ENCODE data around the gene ZNF524.

The ZNF524 gene

GRCh38 chr19:55609326-55609725, 9.2 kb downstream of the ZNF524 start:
- Mint-ChIP-seq H3K4me1 (peaks cover 58% of the 10 kb centered on the region), H3K27ac (ENCODE audit: low read depth) (no peak overlapping the region), H3K36me3 (ENCODE audit: insufficient read depth) (peaks cover 14% of the 10 kb centered on the region), H3K9me3 (no peaks in the 10 kb centered on the region), H3K4me3 (no peak overlapping the region), H3K27me3 (no peaks in the 10 kb centered on the region)
- DNase-seq (ENCODE audit: low spot score in 2 of 2) (no peak), ATAC-seq (replicated peaks; ENCODE audit: extremely low read depth, poor library complexity, severe bottlenecking) (no peak)

- DNase-seq (ENCODE audit: low spot score in 2 of 2): no peak
- H3K4me3 Mint-ChIP-seq: no peak overlapping the region
- peaks cover 41% of the 10 kb centered on the region for H3K4me1 Mint-ChIP-seq
- peaks cover 11% of the 10 kb centered on the region for H3K36me3 Mint-ChIP-seq (ENCODE audit: insufficient read depth)
- H3K27ac Mint-ChIP-seq (ENCODE audit: low read depth): peak overlapping the region; percentile 45
- H3K27me3 Mint-ChIP-seq: no peaks in the 10 kb centered on the region
- H3K9me3 Mint-ChIP-seq: no peaks in the 10 kb centered on the region
- no peak for ATAC-seq (replicated peaks; ENCODE audit: extremely low read depth, poor library complexity, severe bottlenecking)
Measured at GRCh38 chr19:55611300-55611982, 11.4 kb downstream of the ZNF524 start.

- peaks cover 10% of the 10 kb centered on the region for H3K36me3 Mint-ChIP-seq (ENCODE audit: insufficient read depth)
- peaks cover 34% of the 10 kb centered on the region for H3K4me1 Mint-ChIP-seq
- H3K9me3 Mint-ChIP-seq: no peaks in the 10 kb centered on the region
- no peaks in the 10 kb centered on the region for H3K27me3 Mint-ChIP-seq
- H3K27ac Mint-ChIP-seq (ENCODE audit: low read depth): peak overlapping the region; percentile 13
- ATAC-seq (replicated peaks; ENCODE audit: extremely low read depth, poor library complexity, severe bottlenecking) (no peak), DNase-seq (ENCODE audit: low spot score in 2 of 2) (no peak)
- H3K4me3 Mint-ChIP-seq: no peak overlapping the region
Measured at GRCh38 chr19:55611983-55612645, 12.0 kb downstream of the ZNF524 start.

GRCh38 chr19:55613396-55613795, 13.3 kb downstream of the ZNF524 start:
- Mint-ChIP-seq H3K9me3 (no peaks in the 10 kb centered on the region), H3K4me1 (peaks cover 22% of the 10 kb centered on the region), H3K27ac (ENCODE audit: low read depth) (no peak overlapping the region), H3K4me3 (no peak overlapping the region), H3K27me3 (no peaks in the 10 kb centered on the region), H3K36me3 (ENCODE audit: insufficient read depth) (peaks cover 9% of the 10 kb centered on the region)
- DNase-seq (ENCODE audit: low spot score in 2 of 2): no peak
- no peak for ATAC-seq (replicated peaks; ENCODE audit: extremely low read depth, poor library complexity, severe bottlenecking)

GRCh38 chr19:55613930-55614710, 14.0 kb downstream of the ZNF524 start:
- peaks cover 9% of the 10 kb centered on the region for H3K36me3 Mint-ChIP-seq (ENCODE audit: insufficient read depth)
- no peak overlapping the region for H3K4me3 Mint-ChIP-seq
- no peak overlapping the region for H3K27ac Mint-ChIP-seq (ENCODE audit: low read depth)
- ATAC-seq (replicated peaks; ENCODE audit: extremely low read depth, poor library complexity, severe bottlenecking): no peak
- peaks cover 22% of the 10 kb centered on the region for H3K4me1 Mint-ChIP-seq
- DNase-seq (ENCODE audit: low spot score in 2 of 2): no peak
- no peaks in the 10 kb centered on the region for H3K9me3 Mint-ChIP-seq
- no peaks in the 10 kb centered on the region for H3K27me3 Mint-ChIP-seq

- no peaks in the 10 kb centered on the region for H3K27me3 Mint-ChIP-seq
Measured at GRCh38 chr19:55614711-55615542, 14.8 kb downstream of the ZNF524 start.

GRCh38 chr19:55615543-55616394, 15.7 kb downstream of the ZNF524 start:
- DNase-seq (ENCODE audit: low spot score in 2 of 2) (no peak), ATAC-seq (replicated peaks; ENCODE audit: extremely low read depth, poor library complexity, severe bottlenecking) (no peak)
- Mint-ChIP-seq H3K9me3 (no peaks in the 10 kb centered on the region), H3K27me3 (no peaks in the 10 kb centered on the region), H3K27ac (ENCODE audit: low read depth) (no peak overlapping the region), H3K4me1 (peaks cover 23% of the 10 kb centered on the region), H3K36me3 (ENCODE audit: insufficient read depth) (peaks cover 13% of the 10 kb centered on the region), H3K4me3 (no peak overlapping the region)

More at GRCh38 chr19:55614711-55615542, 14.8 kb downstream of the ZNF524 start:
- peaks cover 22% of the 10 kb centered on the region for H3K4me1 Mint-ChIP-seq
- H3K9me3 Mint-ChIP-seq: no peaks in the 10 kb centered on the region
- H3K36me3 Mint-ChIP-seq (ENCODE audit: insufficient read depth): peaks cover 9% of the 10 kb centered on the region
- no peak overlapping the region for H3K4me3 Mint-ChIP-seq
- no peak overlapping the region for H3K27ac Mint-ChIP-seq (ENCODE audit: low read depth)
- ATAC-seq (replicated peaks; ENCODE audit: extremely low read depth, poor library complexity, severe bottlenecking) (no peak), DNase-seq (ENCODE audit: low spot score in 2 of 2) (no peak)

GRCh38 chr19:55616395-55616875, 16.3 kb downstream of the ZNF524 start:
- Mint-ChIP-seq H3K27me3 (no peaks in the 10 kb centered on the region), H3K36me3 (ENCODE audit: insufficient read depth) (peaks cover 13% of the 10 kb centered on the region), H3K27ac (ENCODE audit: low read depth) (no peak overlapping the region), H3K4me3 (no peak overlapping the region), H3K4me1 (peaks cover 18% of the 10 kb centered on the region), H3K9me3 (no peaks in the 10 kb centered on the region)
- DNase-seq (ENCODE audit: low spot score in 2 of 2): no peak
- ATAC-seq (replicated peaks; ENCODE audit: extremely low read depth, poor library complexity, severe bottlenecking): no peak

- H3K36me3 Mint-ChIP-seq (ENCODE audit: insufficient read depth): peaks cover 15% of the 10 kb centered on the region
- H3K9me3 Mint-ChIP-seq: no peaks in the 10 kb centered on the region
- H3K4me1 Mint-ChIP-seq: peaks cover 15% of the 10 kb centered on the region
- DNase-seq (ENCODE audit: low spot score in 2 of 2): no peak
- H3K4me3 Mint-ChIP-seq: no peak overlapping the region
- H3K27ac Mint-ChIP-seq (ENCODE audit: low read depth): peak overlapping the region; percentile 38
- no peak for ATAC-seq (replicated peaks; ENCODE audit: extremely low read depth, poor library complexity, severe bottlenecking)
- no peaks in the 10 kb centered on the region for H3K27me3 Mint-ChIP-seq
Measured at GRCh38 chr19:55617426-55617825, 17.3 kb downstream of the ZNF524 start.

- Mint-ChIP-seq H3K9me3 (no peaks in the 10 kb centered on the region), H3K27me3 (no peaks in the 10 kb centered on the region), H3K4me1 (peaks cover 10% of the 10 kb centered on the region), H3K4me3 (no peak overlapping the region), H3K36me3 (ENCODE audit: insufficient read depth) (peaks cover 12% of the 10 kb centered on the region), H3K27ac (ENCODE audit: low read depth) (peak overlapping the region; percentile 72)
- no peak for ATAC-seq (replicated peaks; ENCODE audit: extremely low read depth, poor library complexity, severe bottlenecking)
- DNase-seq (ENCODE audit: low spot score in 2 of 2): no peak
Measured at GRCh38 chr19:55618426-55618825, 18.3 kb downstream of the ZNF524 start.

GRCh38 chr19:55619286-55619685, 19.2 kb downstream of the ZNF524 start:
- Mint-ChIP-seq H3K9me3 (no peaks in the 10 kb centered on the region), H3K27me3 (no peaks in the 10 kb centered on the region), H3K36me3 (ENCODE audit: insufficient read depth) (peaks cover 14% of the 10 kb centered on the region), H3K27ac (ENCODE audit: low read depth) (peak overlapping the region; percentile 72), H3K4me3 (no peak overlapping the region), H3K4me1 (peaks cover 18% of the 10 kb centered on the region)
- ATAC-seq (replicated peaks; ENCODE audit: extremely low read depth, poor library complexity, severe bottlenecking) (no peak), DNase-seq (ENCODE audit: low spot score in 2 of 2) (no peak)
